22Rv1 (cell line): ENCODE data around the gene PGC.

Experiments
- H3K27ac ChIP-seq: fragments of 450-650 bp; 2 replicates; pipeline ENCODE4 v1.5.1; 2017
- CTCF ChIP-seq: fragments of 450-650 bp; IDR thresholded peaks from 2 replicates; pipeline ENCODE4 v1.5.1; 2017; ENCODE audit warnings: mild to moderate bottlenecking
- ZFX ChIP-seq: fragments of 450-650 bp; IDR thresholded peaks from 2 replicates; pipeline ENCODE4 v1.6.1; 2017; ENCODE audit warnings: antibody characterized with exemption, borderline replicate concordance

PGC gene

GRCh38 chr6:41689171-41690008 lies 57.8 kb downstream of the PGC start:
- no peak for TF ChIP-seq ZFX
- TF ChIP-seq CTCF: no peak
- no peak overlapping the region for H3K27ac ChIP-seq

- TF ChIP-seq CTCF (no peak), ZFX (no peak)
- H3K27ac ChIP-seq: no peak overlapping the region
Measured at GRCh38 chr6:41688256-41688965, 58.8 kb downstream of the PGC start.

GRCh38 chr6:41687501-41688175 lies 59.6 kb downstream of the PGC start:
- no peak for TF ChIP-seq CTCF
- no peak for TF ChIP-seq ZFX
- H3K27ac ChIP-seq: no peak overlapping the region
